Testis (tissue), 2 donors: Measurements from ENCODE around the gene ZNF234.

Source experiments
- POLR2A ChIP-seq: fragments of 450-650 bp; IDR thresholded peaks from one replicate; pipeline ENCODE4 v1.6.1; 2017; ENCODE audit warnings: antibody characterized with exemption, mild to moderate bottlenecking, moderate library complexity
- TF ChIP-seq, protein P1 (sequence below), 3 experiments: fragments of 450-650 bp in 2 of 3; fragments of 200-600 bp in 1 of 3; sonication (generic) in 1 of 3; IDR thresholded peaks; one replicate each; pipeline ENCODE4 v1.5.1; 2016 to 2019; ENCODE audit warnings: antibody characterized with exemption in 3 of 3, mild to moderate bottlenecking in 2 of 3, moderate library complexity in 1 of 3

DNA sequence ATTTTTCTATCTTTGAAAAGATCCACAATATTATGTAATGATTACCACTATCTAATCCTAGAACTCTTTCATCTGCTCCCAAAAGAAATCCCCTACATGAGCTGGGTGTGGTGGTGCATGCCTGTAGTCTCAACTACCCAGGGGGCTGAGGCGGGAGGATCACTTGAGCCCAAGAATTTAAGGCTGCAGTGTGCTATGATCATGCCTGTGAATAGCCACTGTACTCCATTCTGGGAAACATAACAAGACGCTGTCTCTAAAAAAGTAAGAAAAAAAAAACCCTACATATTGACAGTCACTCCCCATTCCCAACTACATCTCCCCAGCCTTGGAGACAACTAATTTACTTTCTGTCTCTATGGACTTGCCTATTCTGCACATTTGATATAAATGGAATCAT lies 22.4 kb downstream of the ZNF234 start:
- TF ChIP-seq, protein P1, sequence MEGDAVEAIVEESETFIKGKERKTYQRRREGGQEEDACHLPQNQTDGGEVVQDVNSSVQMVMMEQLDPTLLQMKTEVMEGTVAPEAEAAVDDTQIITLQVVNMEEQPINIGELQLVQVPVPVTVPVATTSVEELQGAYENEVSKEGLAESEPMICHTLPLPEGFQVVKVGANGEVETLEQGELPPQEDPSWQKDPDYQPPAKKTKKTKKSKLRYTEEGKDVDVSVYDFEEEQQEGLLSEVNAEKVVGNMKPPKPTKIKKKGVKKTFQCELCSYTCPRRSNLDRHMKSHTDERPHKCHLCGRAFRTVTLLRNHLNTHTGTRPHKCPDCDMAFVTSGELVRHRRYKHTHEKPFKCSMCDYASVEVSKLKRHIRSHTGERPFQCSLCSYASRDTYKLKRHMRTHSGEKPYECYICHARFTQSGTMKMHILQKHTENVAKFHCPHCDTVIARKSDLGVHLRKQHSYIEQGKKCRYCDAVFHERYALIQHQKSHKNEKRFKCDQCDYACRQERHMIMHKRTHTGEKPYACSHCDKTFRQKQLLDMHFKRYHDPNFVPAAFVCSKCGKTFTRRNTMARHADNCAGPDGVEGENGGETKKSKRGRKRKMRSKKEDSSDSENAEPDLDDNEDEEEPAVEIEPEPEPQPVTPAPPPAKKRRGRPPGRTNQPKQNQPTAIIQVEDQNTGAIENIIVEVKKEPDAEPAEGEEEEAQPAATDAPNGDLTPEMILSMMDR (IDR thresholded peaks at IDR 0.05), result no peak
- TF ChIP-seq POLR2A, result no peak
